CD14-positive monocyte (primary cell): ENCODE data around the gene LSP1. TPM values are rescaled to one million over a fixed set of nuclear protein-coding genes. Genes with fewer than 3 reads are reported as not detected.

ENCODE experiments used
- DNase-seq, 3 donors: peaks; one replicate each; pipeline ENCODE4 v3.0.0-alpha.2; 2011 to 2022
- H2AFZ ChIP-seq: 2 replicates; pipeline ENCODE4 v1.6.0; 2012; ENCODE audit warnings: mild to moderate bottlenecking, low read depth, low read length, inconsistent platforms; ENCODE audit not compliant: insufficient read depth, poor library complexity, severe bottlenecking
- H3K27ac ChIP-seq, 2 donors: 1 replicate in 1 of 2; 2 replicates in 1 of 2; pipeline ENCODE4 v1.5.1; 2012 to 2013; ENCODE audit warnings: low read length in 2 of 2, control low read depth in 1 of 2, inconsistent platforms in 1 of 2, low read depth in 1 of 2, mild to moderate bottlenecking in 1 of 2
- H3K27me3 ChIP-seq, 2 donors: one replicate each; pipeline versions ENCODE4 v1.6.0 to v1.6.1; 2011 to 2013; ENCODE audit warnings: low read length in 2 of 2; ENCODE audit not compliant: control insufficient read depth in 2 of 2, insufficient read depth in 2 of 2
- H3K36me3 ChIP-seq, 2 donors: replicated peaks in 1 of 2; 1 replicate in 1 of 2; 2 replicates in 1 of 2; pipeline versions ENCODE4 v1.5.1 to v1.6.1; 2012 to 2013; ENCODE audit warnings: low read length in 2 of 2, control low read depth in 1 of 2, inconsistent platforms in 1 of 2, mild to moderate bottlenecking in 1 of 2; ENCODE audit not compliant: insufficient read depth in 2 of 2, control insufficient read depth in 1 of 2
- H3K4me1 ChIP-seq, 2 donors: 1 replicate in 1 of 2; 2 replicates in 1 of 2; pipeline versions ENCODE4 v1.5.1 to v1.6.1; 2012 to 2013; ENCODE audit warnings: low read length in 2 of 2, control low read depth in 1 of 2, inconsistent platforms in 1 of 2, mild to moderate bottlenecking in 1 of 2, moderate library complexity in 1 of 2; ENCODE audit not compliant: insufficient read depth in 2 of 2, control insufficient read depth in 1 of 2
- H3K4me2 ChIP-seq: replicated peaks from 2 replicates; pipeline ENCODE3; 2012; ENCODE audit warnings: low read length, moderate library complexity, mild to moderate bottlenecking; ENCODE audit not compliant: poor library complexity, severe bottlenecking; ENCODE audit errors: extremely low read depth
- H3K4me3 ChIP-seq, 3 experiments: fragments of 200-600 bp in 1 of 3; sonication (generic) in 1 of 3; replicated peaks in 1 of 3; 1 replicate in 2 of 3; 2 replicates in 1 of 3; pipeline ENCODE4 v1.5.1; 2011 to 2013; ENCODE audit warnings: low read length in 3 of 3, mild to moderate bottlenecking in 3 of 3, control low read depth in 2 of 3, low read depth in 2 of 3, inconsistent platforms in 1 of 3, moderate library complexity in 1 of 3
- H3K79me2 ChIP-seq: 2 replicates; pipeline ENCODE4 v1.6.0; 2012; ENCODE audit warnings: mild to moderate bottlenecking, control low read depth, inconsistent platforms, low read length, moderate library complexity; ENCODE audit not compliant: insufficient read depth
- H3K9ac ChIP-seq: 2 replicates; pipeline ENCODE4 v1.6.0; 2017; ENCODE audit warnings: low read length, mild to moderate bottlenecking; ENCODE audit not compliant: insufficient read depth, poor library complexity, severe bottlenecking
- H3K9me3 ChIP-seq, 2 donors: replicated peaks in 1 of 2; 1 replicate in 1 of 2; 2 replicates in 1 of 2; pipeline versions ENCODE4 v1.5.1 to v1.6.1; 2012 to 2013; ENCODE audit warnings: low read length in 2 of 2, control low read depth in 1 of 2; ENCODE audit not compliant: control insufficient read depth in 1 of 2, insufficient read depth in 1 of 2
- H4K20me1 ChIP-seq: 2 replicates; pipeline ENCODE4 v1.6.0; 2012; ENCODE audit warnings: mild to moderate bottlenecking, low read length, control low read depth, moderate library complexity; ENCODE audit not compliant: insufficient read depth
- H3K27ac Mint-ChIP-seq, 7 donors: one replicate each; pipeline ENCODE4 v1.8.0; 2020; ENCODE audit warnings: mild to moderate bottlenecking in 7 of 7, mixed read lengths in 7 of 7, moderate library complexity in 6 of 7, inconsistent platforms in 2 of 7
- H3K27me3 Mint-ChIP-seq, 3 donors: one replicate each; pipeline ENCODE4 v1.8.0; 2021 to 2022; ENCODE audit warnings: low read depth in 3 of 3, mild to moderate bottlenecking in 3 of 3, mixed read lengths in 3 of 3, moderate library complexity in 3 of 3, inconsistent platforms in 1 of 3
- H3K36me3 Mint-ChIP-seq, 2 donors: one replicate each; pipeline ENCODE4 v1.8.0; 2020; ENCODE audit warnings: mixed read lengths in 2 of 2, inconsistent platforms in 1 of 2, mild to moderate bottlenecking in 1 of 2
- H3K4me1 Mint-ChIP-seq: one replicate; pipeline ENCODE4 v1.8.0; 2020; ENCODE audit warnings: mild to moderate bottlenecking, mixed read lengths
- H3K4me3 Mint-ChIP-seq, 2 donors: one replicate each; pipeline ENCODE4 v1.8.0; 2020; ENCODE audit warnings: mild to moderate bottlenecking in 2 of 2, mixed read lengths in 2 of 2, moderate library complexity in 1 of 2
- H3K9me3 Mint-ChIP-seq, 7 donors: one replicate each; pipeline ENCODE4 v1.8.0; 2020 to 2022; ENCODE audit warnings: mixed read lengths in 7 of 7, mild to moderate bottlenecking in 6 of 7, moderate library complexity in 6 of 7, inconsistent platforms in 2 of 7
- WGBS: methylation state at CpG from one replicate; pipeline ENCODE4 v1.1.5; 2013; ENCODE audit warnings: missing lambda C conversion rate; ENCODE audit not compliant: insufficient coverage; 5-methylcytosine and 5-hydroxymethylcytosine counted together
- intact Hi-C, 2 donors: fragments of 100-400 bp; cut with micrococcal nuclease; formaldehyde crosslinking; loops; one replicate each; pipeline versions ENCODE4 v1.15.0 to v1.15.1; 2023
- polyA plus RNA-seq, 3 donors: library from polyadenylated mRNA; depleted of rRNA in 1 of 3; unstranded in 2 of 3; stranded (reverse) in 1 of 3; fragments of 300-500 nt in 2 of 3; fragments of >200 nt in 1 of 3; fragmentation: Illumina TruSeq in 2 of 3; gene quantifications; 1 replicate in 2 of 3; 2 replicates in 1 of 3; pipeline ENCODE4 v1.2.3, GENCODE V29; 2012 to 2021
- TF ChIP-seq, protein P1 (sequence below): fragments of 200-600 bp; IDR thresholded peaks from one replicate; pipeline ENCODE4 v1.8.0; 2022; ENCODE audit warnings: antibody characterized with exemption, mild to moderate bottlenecking

Gene LSP1
- polyA plus RNA-seq, 3 donors, result 387 to 646 (median 542) TPM

DNA sequence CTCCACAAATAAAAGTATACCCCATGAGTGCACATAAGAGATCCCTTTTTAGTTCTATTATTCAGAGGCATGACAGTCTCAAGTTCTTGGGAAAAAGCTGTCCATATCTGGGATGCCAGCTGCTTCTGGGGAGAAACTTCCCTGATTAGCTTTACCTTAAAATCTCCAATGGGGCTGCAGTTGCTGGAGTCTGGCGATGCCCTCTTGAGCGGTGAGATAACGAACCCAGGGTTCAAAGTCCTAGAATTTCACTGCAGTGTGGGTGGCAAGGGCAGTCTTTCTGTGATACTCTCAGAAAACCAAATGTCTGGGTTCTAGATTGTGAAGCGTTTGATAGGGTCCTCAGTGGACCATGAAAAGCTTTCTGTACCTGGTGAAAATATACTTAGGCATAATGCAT lies 46.2 kb downstream of the LSP1 start:
- Mint-ChIP-seq H3K27ac (no peak overlapping the region), H3K4me3 (no peak overlapping the region), H3K4me1 (peaks cover 18% of the 10 kb centered on the region), H3K36me3 (peaks cover 3 to 4% of the 10 kb centered on the region in 2 donors), H3K27me3 (peaks cover 0 to 3% (median 2%) of the 10 kb centered on the region in 3 donors), H3K9me3 (no peaks in the 10 kb centered on the region)
- Histone ChIP-seq H3K27me3 (no peaks in the 10 kb centered on the region), H3K4me3 (no peak overlapping the region), H3K9ac (no peak overlapping the region), H3K27ac (no peak overlapping the region), H3K4me2 (no peak overlapping the region), H4K20me1 (no peaks in the 10 kb centered on the region), H3K4me1 (peaks cover 17 to 19% of the 10 kb centered on the region in 2 donors), H2AFZ (no peak overlapping the region), H3K9me3 (no peaks in the 10 kb centered on the region), H3K36me3 (no peaks in the 10 kb centered on the region), H3K79me2 (no peaks in the 10 kb centered on the region)
- DNase-seq, result no peak
- intact Hi-C loops, result no loop called here
- 100% methylated on average over 1 of the region's 4 CpGs for WGBS
- TF ChIP-seq, protein P1, sequence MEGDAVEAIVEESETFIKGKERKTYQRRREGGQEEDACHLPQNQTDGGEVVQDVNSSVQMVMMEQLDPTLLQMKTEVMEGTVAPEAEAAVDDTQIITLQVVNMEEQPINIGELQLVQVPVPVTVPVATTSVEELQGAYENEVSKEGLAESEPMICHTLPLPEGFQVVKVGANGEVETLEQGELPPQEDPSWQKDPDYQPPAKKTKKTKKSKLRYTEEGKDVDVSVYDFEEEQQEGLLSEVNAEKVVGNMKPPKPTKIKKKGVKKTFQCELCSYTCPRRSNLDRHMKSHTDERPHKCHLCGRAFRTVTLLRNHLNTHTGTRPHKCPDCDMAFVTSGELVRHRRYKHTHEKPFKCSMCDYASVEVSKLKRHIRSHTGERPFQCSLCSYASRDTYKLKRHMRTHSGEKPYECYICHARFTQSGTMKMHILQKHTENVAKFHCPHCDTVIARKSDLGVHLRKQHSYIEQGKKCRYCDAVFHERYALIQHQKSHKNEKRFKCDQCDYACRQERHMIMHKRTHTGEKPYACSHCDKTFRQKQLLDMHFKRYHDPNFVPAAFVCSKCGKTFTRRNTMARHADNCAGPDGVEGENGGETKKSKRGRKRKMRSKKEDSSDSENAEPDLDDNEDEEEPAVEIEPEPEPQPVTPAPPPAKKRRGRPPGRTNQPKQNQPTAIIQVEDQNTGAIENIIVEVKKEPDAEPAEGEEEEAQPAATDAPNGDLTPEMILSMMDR, result no peak

DNA sequence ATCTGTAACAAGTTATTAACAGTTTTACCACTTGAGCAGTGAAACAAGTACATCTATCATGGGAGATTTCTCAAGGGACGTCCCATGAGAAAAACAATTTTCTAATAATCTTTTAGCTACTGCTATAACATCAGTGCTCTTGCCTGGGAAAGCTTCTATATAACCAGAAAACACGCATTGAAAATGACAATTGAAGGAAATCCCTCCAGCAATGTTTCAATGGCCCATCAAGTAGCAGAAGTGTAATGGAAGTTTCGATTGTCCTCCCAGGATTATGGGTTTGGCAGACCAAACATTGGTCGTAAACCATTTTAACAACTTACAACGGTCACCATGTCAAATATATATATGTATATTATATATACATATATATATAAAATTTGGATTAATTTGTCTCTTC lies 46.8 kb downstream of the LSP1 start:
- intact Hi-C loops, result no loop called here
- Histone ChIP-seq H3K27ac (no peak overlapping the region), H3K9me3 (no peaks in the 10 kb centered on the region), H3K9ac (no peak overlapping the region), H3K4me1 (peaks cover 17 to 19% of the 10 kb centered on the region in 2 donors), H3K4me3 (no peak overlapping the region), H2AFZ (no peak overlapping the region), H3K79me2 (no peaks in the 10 kb centered on the region), H3K27me3 (no peaks in the 10 kb centered on the region), H3K36me3 (no peaks in the 10 kb centered on the region), H4K20me1 (no peaks in the 10 kb centered on the region), H3K4me2 (no peak overlapping the region)
- Mint-ChIP-seq H3K27me3 (peaks cover 0 to 2% (median 1%) of the 10 kb centered on the region in 3 donors), H3K4me3 (no peak overlapping the region), H3K9me3 (no peaks in the 10 kb centered on the region), H3K27ac (no peak overlapping the region), H3K36me3 (peaks cover 3 to 4% of the 10 kb centered on the region in 2 donors), H3K4me1 (peaks cover 18% of the 10 kb centered on the region)
- no peak for DNase-seq
- WGBS, result no CpG with 5 or more reads among the region's 5 CpGs
- TF ChIP-seq, protein P1, result no peak
